CD4-positive, alpha-beta memory T cell (primary cell): ENCODE results near the gene BBX. TPM values are rescaled to one million over a fixed set of nuclear protein-coding genes. Genes with fewer than 3 reads are reported as not detected.
"Not testable (repeated sequence)": the region's sequence is repeated elsewhere in the genome, so short reads cannot be mapped to it uniquely, and the experiment has no call there.

ENCODE experiments used
- CTCF ChIA-PET: fragments of 350-600 bp; sonication (Branson Sonifier 250); formaldehyde crosslinking; loops from one replicate; lab custom pipeline; 2021; ENCODE audit warnings: inconsistent platforms; ENCODE audit not compliant: partially characterized antibody; lab: Charles Lee
- POLR2A ChIA-PET: fragments of 350-600 bp; sonication (Branson Sonifier 250); formaldehyde crosslinking; loops from one replicate; lab custom pipeline; 2021; ENCODE audit not compliant: partially characterized antibody; lab: Charles Lee
- DNase-seq, 5 donors: peaks; one replicate each; pipeline versions ENCODE4 v3.0.0 to v3.0.0-alpha.2; 2020 to 2022; ENCODE audit warnings: mixed read lengths in 1 of 5
- H3K27ac ChIP-seq: one replicate; pipeline ENCODE4 v1.7.0; 2013; ENCODE audit warnings: low read depth, low read length
- H3K27me3 ChIP-seq: 2 replicates; pipeline ENCODE4 v1.7.0; 2013; ENCODE audit warnings: mild to moderate bottlenecking, low read length, moderate library complexity; ENCODE audit not compliant: insufficient read depth
- H3K36me3 ChIP-seq: 2 replicates; pipeline ENCODE4 v1.7.0; 2013; ENCODE audit warnings: mild to moderate bottlenecking, low read length, moderate library complexity; ENCODE audit not compliant: insufficient read depth
- H3K4me1 ChIP-seq: 2 replicates; pipeline ENCODE4 v1.7.0; 2013; ENCODE audit warnings: mild to moderate bottlenecking, low read length, moderate library complexity; ENCODE audit not compliant: insufficient read depth
- H3K4me3 ChIP-seq, 2 donors: one replicate each; pipeline ENCODE4 v1.7.0; 2013; ENCODE audit warnings: low read length in 2 of 2, mild to moderate bottlenecking in 1 of 2
- H3K9me3 ChIP-seq, 2 donors: one replicate each; pipeline ENCODE4 v1.7.0; 2013; ENCODE audit warnings: low read length in 2 of 2, control low read depth in 1 of 2; ENCODE audit not compliant: control insufficient read depth in 1 of 2
- H3K27ac Mint-ChIP-seq, 7 donors: one replicate each; pipeline ENCODE4 v1.8.0; 2020 to 2021; ENCODE audit warnings: mixed read lengths in 7 of 7, mild to moderate bottlenecking in 6 of 7, inconsistent platforms in 3 of 7, moderate library complexity in 3 of 7
- H3K27me3 Mint-ChIP-seq, 2 donors: one replicate each; pipeline ENCODE4 v1.8.0; 2020 to 2021; ENCODE audit warnings: mixed read lengths in 2 of 2
- H3K36me3 Mint-ChIP-seq, 2 donors: one replicate each; pipeline ENCODE4 v1.8.0; 2020 to 2021; ENCODE audit warnings: mixed read lengths in 2 of 2, inconsistent platforms in 1 of 2, mild to moderate bottlenecking in 1 of 2
- H3K4me1 Mint-ChIP-seq, 4 donors: one replicate each; pipeline ENCODE4 v1.8.0; 2020 to 2021; ENCODE audit warnings: mixed read lengths in 4 of 4, mild to moderate bottlenecking in 1 of 4
- H3K4me3 Mint-ChIP-seq, 8 donors: one replicate each; pipeline ENCODE4 v1.8.0; 2020 to 2021; ENCODE audit warnings: mixed read lengths in 8 of 8, mild to moderate bottlenecking in 7 of 8, moderate library complexity in 6 of 8, inconsistent platforms in 3 of 8
- H3K9me3 Mint-ChIP-seq, 8 donors: one replicate each; pipeline ENCODE4 v1.8.0; 2020 to 2021; ENCODE audit warnings: mixed read lengths in 8 of 8, mild to moderate bottlenecking in 5 of 8, inconsistent platforms in 3 of 8, moderate library complexity in 1 of 8
- intact Hi-C: fragments of 100-400 bp; cut with micrococcal nuclease; formaldehyde crosslinking; loops from one replicate; pipeline ENCODE4 v1.15.1; 2023
- polyA plus RNA-seq, 2 donors: library from polyadenylated mRNA; unstranded; fragments of 300-500 nt; fragmentation: Illumina TruSeq; gene quantifications; one replicate each; pipeline ENCODE4 v1.2.3, GENCODE V29; 2021
- total RNA-seq, 2 experiments: library from RNA; stranded (reverse); gene quantifications; one replicate each; pipeline ENCODE4 v1.2.3, GENCODE V29; 2021

Gene BBX
- total and polyA plus RNA-seq, 4 experiments from 2014 or later: 85.4 to 101 (median 96.5) TPM

DNA sequence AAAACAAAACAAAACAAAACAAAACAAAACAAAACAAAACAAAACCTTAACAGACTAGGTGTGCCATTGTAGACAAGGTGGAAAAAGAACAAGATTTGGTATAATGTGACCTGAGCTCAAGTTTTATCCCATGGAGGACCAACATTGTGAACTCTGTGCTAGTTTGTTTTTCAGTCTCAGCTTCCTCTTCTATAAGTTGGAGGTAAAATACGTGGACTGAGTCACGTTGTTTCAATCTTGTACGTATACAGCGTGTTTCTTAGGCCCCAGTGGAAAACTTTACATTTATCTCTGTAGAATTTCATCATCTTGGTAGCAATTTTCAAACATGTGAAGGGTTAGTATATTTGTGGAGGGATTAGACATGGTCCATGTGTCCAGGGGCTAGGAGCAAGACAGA lies 306.4 kb downstream of the BBX start:
- Histone ChIP-seq H3K4me1 (no peaks in the 10 kb centered on the region), H3K36me3 (no peaks in the 10 kb centered on the region), H3K27ac (no peak overlapping the region), H3K4me3 (no peak overlapping the region), H3K9me3 (no peaks in the 10 kb centered on the region), H3K27me3 (no peaks in the 10 kb centered on the region)
- POLR2A ChIA-PET: no interaction called here
- H3K27me3 Mint-ChIP-seq: peaks cover 0 to 2% of the 10 kb centered on the region in 2 donors
- intact Hi-C loops: no loop called here
- H3K4me3 Mint-ChIP-seq: no peak overlapping the region
- H3K36me3 Mint-ChIP-seq: no peaks in the 10 kb centered on the region
- no peak overlapping the region for H3K27ac Mint-ChIP-seq
- no peak for DNase-seq
- CTCF ChIA-PET: interaction anchor here (0.7 kb wide), 2 partner anchors 14 to 426 kb away, joined by 3 read pairs; no protein-coding TSS in a partner anchor
- H3K9me3 Mint-ChIP-seq: no peaks in the 10 kb centered on the region
- H3K4me1 Mint-ChIP-seq: no peaks in the 10 kb centered on the region

DNA sequence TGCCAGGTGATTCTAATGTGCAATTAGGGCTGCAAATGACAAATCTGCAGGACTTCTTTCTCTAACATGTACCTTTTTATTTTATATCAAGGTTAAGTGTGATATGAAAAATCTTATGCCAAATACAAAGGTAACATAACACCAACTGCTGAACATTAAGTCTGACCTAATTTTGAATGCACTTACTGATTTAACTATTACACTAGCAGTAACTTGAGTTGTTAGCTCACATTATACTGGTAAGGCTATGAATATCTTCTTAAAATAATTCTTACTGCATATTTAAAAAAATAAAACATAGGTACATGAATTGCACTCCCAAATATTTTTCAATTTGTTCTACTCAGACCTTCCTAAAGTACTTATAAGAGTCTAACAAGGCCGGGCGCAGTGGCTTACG lies 308.8 kb downstream of the BBX start:
- H3K4me3 ChIP-seq: no peak overlapping the region
- no peak overlapping the region for H3K27ac ChIP-seq
- no peaks in the 10 kb centered on the region for H3K9me3 ChIP-seq
- H3K36me3 ChIP-seq: no peaks in the 10 kb centered on the region
- Mint-ChIP-seq H3K27me3 (peaks cover 0 to 2% of the 10 kb centered on the region in 2 donors), H3K4me1 (no peaks in the 10 kb centered on the region), H3K36me3 (no peaks in the 10 kb centered on the region), H3K27ac (no peak overlapping the region), H3K9me3 (no peaks in the 10 kb centered on the region), H3K4me3 (no peak overlapping the region)
- intact Hi-C loops: no loop called here
- POLR2A ChIA-PET: no interaction called here
- CTCF ChIA-PET: no interaction called here
- H3K4me1 ChIP-seq: no peaks in the 10 kb centered on the region
- no peak for DNase-seq
- H3K27me3 ChIP-seq: no peaks in the 10 kb centered on the region

DNA sequence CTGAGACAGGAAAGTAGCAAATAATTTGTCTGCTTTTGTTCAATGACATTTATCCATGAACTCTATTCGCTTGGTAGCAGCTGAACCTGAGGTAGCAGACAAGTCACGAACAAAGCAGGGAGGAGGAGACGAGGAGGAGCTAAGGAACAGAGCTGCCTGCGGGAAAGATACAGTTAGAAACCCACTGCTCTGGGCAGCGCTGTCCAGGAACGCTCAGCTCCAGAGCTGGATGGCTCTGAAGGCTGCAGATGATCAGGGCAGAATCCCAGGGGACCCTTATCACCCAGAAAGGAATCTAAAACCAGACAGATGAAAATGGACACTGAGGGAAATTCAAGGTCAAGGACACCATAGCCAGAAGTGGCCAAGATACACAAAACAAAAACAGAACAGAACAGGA lies 310.3 kb downstream of the BBX start:
- H3K4me3 Mint-ChIP-seq: no peak overlapping the region
- ChIA-PET POLR2A (no interaction called here), CTCF (no interaction called here)
- no peak for DNase-seq
- H3K4me1 Mint-ChIP-seq: no peaks in the 10 kb centered on the region
- Histone ChIP-seq H3K36me3 (no peaks in the 10 kb centered on the region), H3K27me3 (no peaks in the 10 kb centered on the region), H3K9me3 (no peaks in the 10 kb centered on the region), H3K4me1 (no peaks in the 10 kb centered on the region), H3K4me3 (no peak overlapping the region), H3K27ac (no peak overlapping the region)
- H3K27ac Mint-ChIP-seq: no peak overlapping the region
- H3K9me3 Mint-ChIP-seq: no peaks in the 10 kb centered on the region
- H3K36me3 Mint-ChIP-seq: no peaks in the 10 kb centered on the region
- peaks cover 0 to 2% of the 10 kb centered on the region in 2 donors for H3K27me3 Mint-ChIP-seq
- intact Hi-C loops: no loop called here

DNA sequence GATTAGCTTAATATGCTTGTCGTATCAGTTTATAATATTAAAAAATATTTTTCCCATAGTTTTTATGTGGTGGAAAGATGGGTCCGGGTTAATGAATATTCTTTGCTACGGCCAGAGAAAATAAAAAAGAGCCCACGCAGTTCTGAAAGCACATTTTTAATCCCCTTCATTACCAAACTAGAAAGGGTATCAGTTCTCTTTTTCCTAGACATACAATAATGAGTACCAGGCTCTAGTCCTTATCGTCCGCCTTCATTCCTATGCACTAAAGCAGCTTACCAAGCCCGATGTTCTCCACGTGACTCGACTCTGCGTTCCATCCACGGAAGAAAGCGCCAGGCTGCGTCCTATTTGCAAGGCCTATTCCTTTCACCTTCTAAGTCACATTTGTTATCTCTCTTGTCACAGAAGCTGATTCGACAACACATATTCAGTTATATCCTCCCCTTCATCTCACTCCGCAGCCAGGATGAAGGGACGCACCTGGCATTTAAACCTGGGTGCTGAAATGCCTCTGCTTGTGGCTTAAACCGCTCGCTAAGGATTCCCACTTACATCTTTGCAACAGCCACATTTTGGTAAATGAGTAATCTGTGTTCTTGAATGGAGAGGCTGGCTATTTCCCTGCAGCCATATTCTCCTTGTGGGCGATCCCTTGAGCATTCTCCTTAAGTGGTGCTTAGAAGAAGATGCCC lies 311.1 kb downstream of the BBX start:
- Histone ChIP-seq H3K36me3 (no peaks in the 10 kb centered on the region), H3K4me1 (no peaks in the 10 kb centered on the region), H3K27me3 (no peaks in the 10 kb centered on the region), H3K27ac (no peak overlapping the region), H3K9me3 (no peaks in the 10 kb centered on the region), H3K4me3 (no peak overlapping the region)
- DNase-seq: no peak
- Mint-ChIP-seq H3K4me3 (no peak overlapping the region), H3K27ac (no peak overlapping the region), H3K36me3 (no peaks in the 10 kb centered on the region), H3K4me1 (no peaks in the 10 kb centered on the region), H3K27me3 (peaks cover 0 to 2% of the 10 kb centered on the region in 2 donors), H3K9me3 (no peaks in the 10 kb centered on the region)
- intact Hi-C loops: no loop called here
- CTCF ChIA-PET: interaction anchor here (2.4 kb wide), 1 partner anchor 12 kb away, joined by 6 read pairs; no protein-coding TSS in a partner anchor
- POLR2A ChIA-PET: no interaction called here

DNA sequence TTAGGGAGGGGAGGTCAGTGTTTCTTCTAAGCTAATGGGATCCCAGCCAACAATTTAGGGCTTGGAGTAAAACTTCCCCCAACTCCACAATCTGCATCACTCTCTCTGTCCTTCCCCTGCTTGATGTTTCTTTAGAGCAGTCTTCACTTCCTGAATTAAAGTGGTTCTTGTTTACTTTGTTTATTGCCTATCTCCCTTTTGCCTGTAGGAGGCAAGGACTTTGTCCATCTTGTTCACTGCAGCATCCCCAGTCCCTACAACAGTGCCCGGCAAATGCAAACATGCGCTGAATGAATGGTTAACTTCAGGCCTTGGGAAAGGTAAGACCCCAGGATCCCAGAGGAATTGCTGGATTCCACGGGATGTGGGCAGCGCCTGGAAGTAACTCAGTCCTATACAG lies 312.2 kb downstream of the BBX start:
- H3K36me3 Mint-ChIP-seq, DNase-seq, H3K4me1 Mint-ChIP-seq, H3K36me3 ChIP-seq, H3K4me3 ChIP-seq, H3K4me1 ChIP-seq, H3K27ac ChIP-seq, intact Hi-C loops, H3K27me3 Mint-ChIP-seq, H3K9me3 ChIP-seq, H3K27ac Mint-ChIP-seq, H3K4me3 Mint-ChIP-seq, H3K27me3 ChIP-seq, POLR2A ChIA-PET, H3K9me3 Mint-ChIP-seq: not testable (repeated sequence)
- CTCF ChIA-PET: interaction anchor here (2.4 kb wide), 1 partner anchor 11 kb away, joined by 6 read pairs; no protein-coding TSS in a partner anchor

DNA sequence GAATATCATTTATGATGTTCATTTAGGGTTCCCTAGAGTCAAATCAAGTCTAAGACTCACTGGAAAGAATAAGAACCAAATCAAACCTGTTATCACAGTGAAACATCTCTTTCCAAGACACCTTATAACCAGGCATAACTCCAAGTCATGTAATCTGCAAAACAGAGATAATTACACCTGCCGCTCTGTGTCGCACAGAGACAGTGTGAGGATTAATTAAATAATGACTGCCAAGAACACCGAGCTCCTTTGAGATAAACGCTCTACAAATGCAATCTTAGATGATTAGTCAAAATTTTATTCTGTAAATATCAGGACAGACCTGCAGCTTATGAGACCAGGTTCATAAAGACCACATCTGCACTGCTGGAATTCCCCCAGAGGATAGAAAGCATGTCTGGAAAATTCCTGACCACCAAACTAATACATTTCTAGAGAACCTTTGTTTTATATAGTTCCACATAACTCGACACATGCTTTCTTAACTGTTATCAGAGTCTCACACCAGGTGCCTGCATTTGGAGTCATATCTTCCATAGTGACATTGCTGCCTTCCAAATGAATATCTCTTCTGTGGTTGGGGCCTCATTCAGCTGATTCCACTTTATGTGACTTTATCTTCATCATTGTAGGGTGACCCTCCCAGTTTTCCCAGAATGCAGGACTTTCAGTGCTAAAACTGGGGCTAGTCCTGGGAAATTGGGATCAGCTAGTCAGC lies 315.3 kb downstream of the BBX start:
- no peaks in the 10 kb centered on the region for H3K9me3 ChIP-seq
- no peak overlapping the region for H3K4me3 ChIP-seq
- Mint-ChIP-seq H3K27me3 (no peaks in the 10 kb centered on the region), H3K4me3 (no peak overlapping the region), H3K36me3 (no peaks in the 10 kb centered on the region), H3K4me1 (no peaks in the 10 kb centered on the region), H3K9me3 (no peaks in the 10 kb centered on the region), H3K27ac (no peak overlapping the region)
- intact Hi-C loops: no loop called here
- no peak overlapping the region for H3K27ac ChIP-seq
- ChIA-PET CTCF (interaction anchor here (1.0 to 1.5 kb wide), 2 partner anchors 8 to 17 kb away, joined by 3 read pairs; no protein-coding TSS in a partner anchor), POLR2A (no interaction called here)
- DNase-seq: no peak
- no peaks in the 10 kb centered on the region for H3K4me1 ChIP-seq
- no peaks in the 10 kb centered on the region for H3K36me3 ChIP-seq
- no peaks in the 10 kb centered on the region for H3K27me3 ChIP-seq

DNA sequence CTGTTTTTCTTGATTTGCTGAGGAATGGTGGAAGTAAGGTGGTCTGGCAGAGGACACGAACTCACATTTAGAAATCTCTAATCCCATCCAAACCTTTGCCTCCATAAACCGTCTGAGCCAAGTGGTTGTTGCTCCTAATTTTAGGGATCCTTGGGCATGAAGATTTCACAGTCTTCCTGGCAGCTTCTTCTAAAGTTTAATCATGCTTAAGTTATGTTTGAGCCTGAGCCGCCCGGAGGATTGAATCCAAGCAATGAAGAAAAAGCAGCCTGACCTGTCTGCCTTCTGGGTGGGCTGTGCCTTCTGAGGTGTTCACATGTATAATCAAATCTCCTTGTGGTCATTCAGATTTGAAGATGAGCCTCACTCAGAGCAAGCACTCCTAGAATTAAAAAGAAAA lies 319.1 kb downstream of the BBX start:
- POLR2A ChIA-PET: no interaction called here
- H3K27ac Mint-ChIP-seq: no peak overlapping the region
- CTCF ChIA-PET: no interaction called here
- peaks cover 0 to 2% of the 10 kb centered on the region in 2 donors for H3K27me3 Mint-ChIP-seq
- intact Hi-C loops: no loop called here
- H3K4me1 Mint-ChIP-seq: no peaks in the 10 kb centered on the region
- Histone ChIP-seq H3K27me3 (no peaks in the 10 kb centered on the region), H3K9me3 (no peaks in the 10 kb centered on the region), H3K36me3 (no peaks in the 10 kb centered on the region), H3K27ac (no peak overlapping the region), H3K4me1 (no peaks in the 10 kb centered on the region), H3K4me3 (no peak overlapping the region)
- no peak for DNase-seq
- no peaks in the 10 kb centered on the region for H3K36me3 Mint-ChIP-seq
- no peaks in the 10 kb centered on the region for H3K9me3 Mint-ChIP-seq
- H3K4me3 Mint-ChIP-seq: no peak overlapping the region
